MG63 (cell line): ENCODE results near the gene CCDC154. TPM values are rescaled to one million over a fixed set of nuclear protein-coding genes. Genes with fewer than 3 reads are reported as not detected.

ENCODE experiments used
- DNase-seq: peaks from one replicate; pipeline ENCODE4 v3.0.0-alpha.2; 2020
- H3K27me3 ChIP-seq: fragments of 250-450 bp; sonication (Bioruptor Pico); 2 replicates; pipeline ENCODE4 v1.5.1; 2020; ENCODE audit warnings: mild to moderate bottlenecking, moderate library complexity
- H3K36me3 ChIP-seq: fragments of 250-450 bp; sonication (Bioruptor Pico); 2 replicates; pipeline ENCODE4 v1.5.1; 2020; ENCODE audit warnings: mild to moderate bottlenecking, moderate library complexity
- H3K4me3 ChIP-seq: fragments of 250-450 bp; sonication (Bioruptor Pico); 2 replicates; pipeline ENCODE4 v1.5.1; 2020; ENCODE audit warnings: mild to moderate bottlenecking, moderate library complexity
- H3K9me3 ChIP-seq: fragments of 250-450 bp; sonication (Bioruptor Pico); 2 replicates; pipeline ENCODE4 v1.5.1; 2020; ENCODE audit warnings: mild to moderate bottlenecking, moderate library complexity
- total RNA-seq: library from RNA; depleted of rRNA; stranded (reverse); fragments of >200 nt; shearing (Covaris generic); gene quantifications from 2 replicates; pipeline ENCODE4 v1.2.3, GENCODE V29; 2014; ENCODE audit warnings: low replicate concordance

Gene CCDC154
- total RNA-seq, 1 experiment from 2014 or later = 5.6 TPM

DNA sequence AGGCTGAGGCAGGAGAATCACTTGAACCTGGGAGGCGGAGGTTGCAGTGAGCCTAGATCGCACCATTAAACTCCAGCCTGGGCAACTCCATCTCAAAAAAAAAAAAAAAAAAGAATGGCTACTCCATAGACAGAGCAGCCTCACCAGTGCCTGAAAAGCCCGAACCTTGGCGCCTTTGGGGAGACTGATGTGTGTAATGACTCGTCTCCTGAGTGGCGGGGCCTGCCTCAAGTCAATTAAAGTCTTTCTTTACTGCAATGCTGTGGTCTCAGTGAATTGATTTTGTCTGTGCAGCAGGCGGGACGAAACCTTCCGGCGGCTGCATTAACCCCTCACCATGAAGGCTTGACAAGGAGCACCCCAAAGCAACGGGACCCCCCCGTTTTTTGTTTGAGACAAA, 20.3 kb downstream of the CCDC154 start:
- no peak for DNase-seq
- no peaks in the 10 kb centered on the region for H3K27me3 ChIP-seq
- no peak overlapping the region for H3K4me3 ChIP-seq
- peaks cover 11% of the 10 kb centered on the region for H3K36me3 ChIP-seq
- H3K9me3 ChIP-seq = peaks cover 8% of the 10 kb centered on the region

DNA sequence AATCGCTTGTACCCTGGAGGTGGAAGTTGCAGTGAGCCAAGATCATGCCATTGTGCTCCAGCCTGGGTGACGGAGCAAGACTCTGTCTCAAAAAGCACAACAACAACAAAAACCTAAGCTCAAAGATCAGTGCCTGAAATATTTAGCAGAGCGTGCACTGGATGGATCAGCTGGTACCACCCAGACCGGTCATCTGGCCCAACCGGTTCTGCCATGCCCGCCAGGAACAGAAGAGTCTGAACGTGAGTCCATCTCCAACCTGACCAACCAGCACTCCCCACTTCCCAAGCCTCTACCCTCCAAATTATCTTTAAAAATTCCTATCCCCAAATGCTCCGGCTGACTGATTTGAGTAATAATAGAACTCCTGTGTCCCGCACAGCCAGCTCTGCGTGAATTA, 22.3 kb downstream of the CCDC154 start:
- Histone ChIP-seq H3K27me3 (no peaks in the 10 kb centered on the region), H3K9me3 (peaks cover 8% of the 10 kb centered on the region), H3K36me3 (peaks cover 26% of the 10 kb centered on the region), H3K4me3 (no peak overlapping the region)
- no peak for DNase-seq

DNA sequence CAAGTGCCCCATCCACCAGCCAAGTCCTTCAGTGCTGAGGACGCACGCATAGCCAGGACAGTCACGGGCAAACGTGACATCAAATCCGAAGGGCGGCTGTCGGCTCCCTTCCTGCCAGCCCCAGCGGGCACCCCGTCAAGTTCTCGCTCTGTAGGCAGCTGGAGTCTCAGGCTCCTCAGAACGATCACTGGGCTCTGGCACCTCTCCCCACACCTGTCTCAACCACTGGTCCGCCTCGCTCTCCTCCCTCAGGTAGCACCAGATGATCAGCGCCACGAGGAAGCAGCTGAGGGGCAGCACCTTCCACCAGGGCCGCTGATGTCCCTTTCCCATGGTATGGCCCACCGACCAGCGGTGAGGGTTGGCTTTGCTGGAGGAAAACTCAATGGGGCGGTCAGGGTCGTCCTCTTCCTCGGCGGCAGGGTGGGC, 24.2 kb downstream of the CCDC154 start:
- no peak for DNase-seq
- no peaks in the 10 kb centered on the region for H3K27me3 ChIP-seq
- peaks cover 8% of the 10 kb centered on the region for H3K9me3 ChIP-seq
- peak overlapping the region; percentile 99 for H3K4me3 ChIP-seq
- peaks cover 32% of the 10 kb centered on the region for H3K36me3 ChIP-seq

DNA sequence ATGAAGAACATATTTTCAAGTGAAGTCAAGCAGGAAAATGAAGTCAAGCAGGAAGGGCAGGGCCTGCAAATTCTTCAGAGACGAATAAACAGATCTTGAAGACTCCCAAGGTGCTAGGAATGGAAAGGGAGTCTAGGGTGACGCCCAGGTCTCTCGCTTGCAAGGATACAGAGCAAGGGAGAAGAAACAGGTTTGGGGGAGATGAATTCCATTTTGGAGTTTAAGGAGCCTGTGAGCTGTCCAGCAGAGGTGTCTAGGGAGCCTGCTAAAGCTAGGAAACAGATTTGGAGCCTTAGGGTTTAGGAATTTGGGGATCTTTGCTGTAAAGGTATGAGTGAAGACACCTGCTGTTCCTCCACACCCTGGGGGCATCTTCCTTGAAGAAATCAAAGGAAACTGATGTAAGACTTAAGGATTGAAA, 27.8 kb downstream of the CCDC154 start:
- peaks cover 32% of the 10 kb centered on the region for H3K36me3 ChIP-seq
- DNase-seq = no peak
- no peaks in the 10 kb centered on the region for H3K9me3 ChIP-seq
- no peaks in the 10 kb centered on the region for H3K27me3 ChIP-seq
- no peak overlapping the region for H3K4me3 ChIP-seq

DNA sequence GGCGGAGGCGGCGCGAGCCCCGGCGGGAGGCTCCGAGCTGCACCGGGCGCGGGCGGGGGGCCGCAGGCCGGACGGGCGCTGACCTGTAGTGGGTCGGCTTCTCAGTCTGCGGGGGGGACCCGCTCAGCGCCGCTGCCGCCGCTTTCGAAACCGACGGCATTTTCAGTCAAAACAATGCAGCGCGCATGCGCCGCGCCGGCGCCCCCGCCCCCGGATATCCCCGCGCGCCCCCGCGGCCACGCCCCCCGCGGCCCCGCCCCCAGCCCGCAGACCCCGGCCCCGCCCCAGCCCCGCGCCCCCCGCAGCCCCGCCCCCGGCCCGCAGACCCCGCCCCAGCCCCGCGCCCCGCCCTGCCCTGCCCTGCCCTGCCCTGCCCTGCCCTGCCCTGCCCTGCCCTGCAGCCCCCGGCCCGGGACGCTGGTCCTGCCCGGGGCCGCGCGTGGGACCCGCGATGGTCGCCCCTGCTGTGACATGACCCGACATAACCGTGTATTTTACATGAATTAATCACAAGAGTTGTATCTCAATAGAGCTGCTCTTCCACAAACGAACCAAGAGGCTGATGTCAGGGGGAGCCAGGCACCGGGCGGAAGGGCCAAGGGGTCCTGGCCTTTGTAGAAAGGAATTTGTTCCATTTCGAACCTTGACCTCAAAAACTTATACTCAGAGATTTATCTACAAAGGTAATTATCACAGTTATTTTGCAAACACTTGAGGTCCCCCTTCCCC, 29.7 kb downstream of the CCDC154 start, which contains the start of gene UNKL:
Gene UNKL (minus strand): TSS at position 173 of the 729 bp plus-strand sequence. CDS start 13 bp downstream, at position 160.
- Histone ChIP-seq H3K27me3 (no peaks in the 10 kb centered on the region), H3K9me3 (no peaks in the 10 kb centered on the region), H3K4me3 (peak within 1 kb of the TSS; percentile 81), H3K36me3 (peaks cover 26% of the 10 kb centered on the region)
- DNase-seq = peak; percentile 71

DNA sequence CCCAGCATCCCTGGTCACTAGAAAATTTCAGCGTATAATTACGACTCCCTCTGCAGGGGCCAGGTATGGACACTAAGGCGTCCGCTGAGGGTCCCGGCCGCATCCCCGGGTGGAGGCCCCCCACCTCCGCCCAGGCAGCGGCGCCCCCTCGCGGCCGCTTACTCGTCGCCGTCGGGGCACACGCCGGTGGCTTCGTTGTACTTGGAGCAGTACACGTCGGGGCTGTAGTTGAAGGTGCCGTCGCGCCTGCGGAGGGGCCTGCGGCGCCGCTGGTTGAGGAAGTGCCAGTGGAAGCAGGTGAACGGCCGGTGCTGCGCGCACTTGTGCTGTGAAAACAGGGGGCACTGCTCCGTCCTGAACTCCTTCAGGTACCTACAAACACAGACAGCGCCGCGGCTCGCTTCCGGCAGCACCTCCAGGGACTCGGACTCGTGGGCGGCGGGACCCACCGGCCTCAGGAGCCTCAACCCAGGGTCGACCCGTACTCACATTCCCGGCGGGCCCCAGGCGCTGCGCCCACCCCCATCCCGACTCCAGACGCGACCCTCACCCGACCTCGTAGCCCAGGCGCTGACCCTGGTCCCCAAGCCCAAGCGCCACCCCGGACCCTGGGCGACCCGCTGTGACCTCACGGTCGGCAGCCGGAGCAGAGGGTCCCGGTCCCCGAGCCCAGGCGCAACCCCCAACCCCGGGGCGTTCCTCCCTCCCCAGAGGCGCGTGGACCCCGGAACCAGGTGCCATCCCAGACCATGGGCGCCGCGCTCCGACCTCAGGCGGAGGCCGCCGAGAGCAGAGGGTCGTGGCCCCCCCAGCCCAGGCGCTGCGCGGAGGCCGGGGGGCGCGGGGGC, 30.4 kb downstream of the CCDC154 start:
- DNase-seq = peak; percentile 65
- H3K36me3 ChIP-seq = peaks cover 21% of the 10 kb centered on the region
- H3K27me3 ChIP-seq = no peaks in the 10 kb centered on the region
- H3K9me3 ChIP-seq = no peaks in the 10 kb centered on the region
- peak overlapping the region; percentile 81 for H3K4me3 ChIP-seq

GRCh38 chr16:1412847-1413246, 31.5 kb downstream of the CCDC154 start:
- no peak for DNase-seq

GRCh38 chr16:1408171-1408837, 36.1 kb downstream of the CCDC154 start:
- Histone ChIP-seq H3K27me3 (no peaks in the 10 kb centered on the region), H3K36me3 (no peaks in the 10 kb centered on the region), H3K9me3 (no peaks in the 10 kb centered on the region), H3K4me3 (peak overlapping the region; percentile 53)
- peak; percentile 89 for DNase-seq

More at GRCh38 chr16:1412847-1413246, 31.5 kb downstream of the CCDC154 start:
- no peaks in the 10 kb centered on the region for H3K27me3 ChIP-seq
- H3K9me3 ChIP-seq = no peaks in the 10 kb centered on the region
- no peak overlapping the region for H3K4me3 ChIP-seq
- peaks cover 12% of the 10 kb centered on the region for H3K36me3 ChIP-seq

GRCh38 chr16:1407753-1408152, 36.6 kb downstream of the CCDC154 start:
- H3K36me3 ChIP-seq = no peaks in the 10 kb centered on the region
- H3K27me3 ChIP-seq = no peaks in the 10 kb centered on the region
- peak overlapping the region; percentile 53 for H3K4me3 ChIP-seq
- DNase-seq = no peak
- H3K9me3 ChIP-seq = no peaks in the 10 kb centered on the region

DNA sequence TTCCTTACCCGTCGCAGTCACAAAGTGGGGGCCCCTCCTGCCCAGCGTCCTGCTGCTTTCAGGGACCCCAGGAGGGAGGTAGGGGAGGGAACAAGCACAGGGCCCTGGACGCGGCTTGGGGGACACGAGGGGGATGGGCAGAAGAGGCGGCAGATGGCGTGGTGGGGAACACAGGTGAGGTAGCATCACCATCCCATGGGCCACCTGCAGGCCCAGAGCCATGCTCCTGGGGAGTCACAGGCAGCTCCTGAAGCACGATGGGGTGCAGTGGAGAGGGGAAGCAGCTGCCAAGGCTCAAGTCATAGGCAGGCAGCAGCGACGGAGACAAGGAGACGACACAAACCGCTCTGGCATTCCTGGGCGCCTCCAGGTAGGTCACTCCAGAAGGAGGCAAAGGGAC, 40.6 kb downstream of the CCDC154 start:
- DNase-seq = no peak
- no peaks in the 10 kb centered on the region for H3K36me3 ChIP-seq
- no peaks in the 10 kb centered on the region for H3K27me3 ChIP-seq
- H3K4me3 ChIP-seq = no peak overlapping the region
- no peaks in the 10 kb centered on the region for H3K9me3 ChIP-seq

DNA sequence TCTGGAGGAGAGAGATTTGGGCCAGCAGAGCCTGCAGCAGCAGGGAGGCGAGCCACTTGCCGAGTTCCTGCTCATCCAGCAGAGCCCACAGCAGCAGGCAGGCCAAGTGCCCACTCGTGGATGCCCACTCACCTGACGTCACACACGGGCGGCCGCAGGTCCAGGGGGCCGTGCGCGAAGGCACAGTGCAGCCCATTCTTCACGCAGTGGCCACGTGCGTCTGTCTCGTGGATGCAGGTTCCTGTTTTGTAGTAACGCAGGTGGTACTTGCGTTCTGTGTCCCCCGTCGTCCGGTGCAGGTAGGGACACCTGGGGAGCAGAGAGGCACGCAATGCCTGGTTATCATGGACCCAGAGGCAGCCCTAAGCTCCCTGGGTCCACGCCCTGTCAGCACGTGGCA, 41.3 kb downstream of the CCDC154 start:
- no peaks in the 10 kb centered on the region for H3K36me3 ChIP-seq
- H3K9me3 ChIP-seq = no peaks in the 10 kb centered on the region
- DNase-seq = no peak
- H3K4me3 ChIP-seq = no peak overlapping the region
- no peaks in the 10 kb centered on the region for H3K27me3 ChIP-seq

GRCh38 chr16:1401758-1402154, 42.6 kb downstream of the CCDC154 start:
- no peak for DNase-seq
- no peaks in the 10 kb centered on the region for H3K9me3 ChIP-seq
- no peaks in the 10 kb centered on the region for H3K36me3 ChIP-seq
- H3K27me3 ChIP-seq = no peaks in the 10 kb centered on the region
- no peak overlapping the region for H3K4me3 ChIP-seq

DNA sequence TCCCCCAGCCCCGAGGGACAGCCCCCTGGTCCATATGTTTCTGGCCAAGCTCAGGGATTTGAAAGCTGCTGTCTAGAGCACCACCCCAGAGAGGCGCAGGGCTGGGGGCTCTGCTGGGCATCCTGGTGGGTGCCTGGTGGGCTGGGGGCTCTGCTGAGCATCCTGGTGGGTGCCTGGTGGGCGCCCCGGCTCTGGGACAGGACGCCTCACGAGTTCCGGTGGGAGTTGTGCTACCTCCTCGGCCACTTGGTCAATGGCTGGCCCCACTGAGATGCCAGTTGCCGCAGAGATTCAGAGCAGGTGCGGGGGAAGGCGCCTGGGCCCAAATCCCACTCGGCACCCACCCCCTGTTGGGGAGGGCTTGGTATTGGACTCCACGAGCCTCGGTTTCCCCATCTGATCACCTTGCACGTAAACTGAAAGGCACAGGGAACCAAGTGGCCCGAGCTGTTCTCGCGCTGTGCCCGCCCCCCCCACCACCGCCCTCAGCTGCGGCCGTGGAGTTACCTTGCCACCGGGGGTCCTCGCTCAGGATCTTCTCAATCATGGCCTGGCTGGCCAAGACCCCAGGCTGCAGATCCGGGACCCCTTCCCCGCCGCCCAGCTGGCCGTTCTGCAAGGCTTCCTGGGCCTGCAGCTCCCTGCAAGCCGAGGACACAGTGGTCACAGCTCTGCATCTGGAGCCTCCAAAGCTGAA, 43.1 kb downstream of the CCDC154 start:
- Histone ChIP-seq H3K4me3 (no peak overlapping the region), H3K27me3 (no peaks in the 10 kb centered on the region), H3K36me3 (no peaks in the 10 kb centered on the region), H3K9me3 (no peaks in the 10 kb centered on the region)
- no peak for DNase-seq

- Histone ChIP-seq H3K4me3 (no peak overlapping the region), H3K36me3 (no peaks in the 10 kb centered on the region), H3K27me3 (no peaks in the 10 kb centered on the region), H3K9me3 (no peaks in the 10 kb centered on the region)
- no peak for DNase-seq
These were observed 45.4 kb downstream of the CCDC154 start for GRCh38 chr16:1398826-1399581.

GRCh38 chr16:1398351-1398750, 46.0 kb downstream of the CCDC154 start:
- Histone ChIP-seq H3K4me3 (no peak overlapping the region), H3K36me3 (no peaks in the 10 kb centered on the region), H3K9me3 (no peaks in the 10 kb centered on the region), H3K27me3 (no peaks in the 10 kb centered on the region)
- DNase-seq = no peak

DNA sequence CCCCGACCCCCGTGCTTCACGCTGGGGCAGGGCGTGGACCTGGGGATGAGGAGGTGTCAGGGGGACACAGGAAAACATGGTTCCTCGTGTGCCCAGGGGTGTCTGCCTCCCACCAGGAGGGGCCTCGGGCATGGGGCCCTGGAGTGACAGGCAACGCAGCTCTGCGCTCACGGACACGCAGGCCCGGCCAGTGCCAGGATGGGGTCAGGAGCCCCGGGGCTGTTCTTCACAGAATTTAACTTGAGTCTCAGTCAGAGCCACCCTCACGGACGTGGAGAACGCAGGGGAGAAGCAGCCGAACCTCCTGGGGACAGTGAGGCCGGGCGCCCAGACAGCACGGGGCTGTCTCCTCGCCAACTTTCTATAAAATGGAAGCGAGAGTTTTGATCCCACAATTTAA, 46.6 kb downstream of the CCDC154 start:
- no peaks in the 10 kb centered on the region for H3K36me3 ChIP-seq
- no peaks in the 10 kb centered on the region for H3K9me3 ChIP-seq
- DNase-seq = no peak
- no peak overlapping the region for H3K4me3 ChIP-seq
- no peaks in the 10 kb centered on the region for H3K27me3 ChIP-seq
